GM18526 (cell line): ENCODE results near the gene CAPN10.

Source experiments
- POLR2A ChIP-seq: IDR thresholded peaks from 3 replicates; pipeline ENCODE4 v1.6.1; 2011; ENCODE audit not compliant: insufficient read length; ENCODE audit errors: extremely low read depth

CAPN10 gene

GRCh38 chr2:240586198-240586918 is at the start of gene CAPN10:
Gene CAPN10 (plus strand): TSS chr2:240586734. CDS start chr2:240586912, 178 bp downstream.
- peak; percentile 89 for TF ChIP-seq POLR2A

- no peak for TF ChIP-seq POLR2A
Observed at GRCh38 chr2:240538031-240538780, 48.3 kb upstream of the CAPN10 start.

GRCh38 chr2:240539906-240540305 is 46.6 kb upstream of the CAPN10 start:
- TF ChIP-seq POLR2A = no peak

- TF ChIP-seq POLR2A = no peak
Observed at GRCh38 chr2:240551288-240551687, 35.2 kb upstream of the CAPN10 start.

GRCh38 chr2:240551811-240552210 is 34.7 kb upstream of the CAPN10 start:
- TF ChIP-seq POLR2A = no peak

- no peak for TF ChIP-seq POLR2A
Observed at GRCh38 chr2:240553956-240554480, 32.5 kb upstream of the CAPN10 start.

GRCh38 chr2:240554767-240555493 is 31.6 kb upstream of the CAPN10 start:
- no peak for TF ChIP-seq POLR2A

- no peak for TF ChIP-seq POLR2A
Observed at GRCh38 chr2:240555541-240556250, 30.8 kb upstream of the CAPN10 start.

GRCh38 chr2:240556553-240557100 is 29.9 kb upstream of the CAPN10 start:
- TF ChIP-seq POLR2A = no peak

GRCh38 chr2:240557101-240557751 is 29.3 kb upstream of the CAPN10 start:
- no peak for TF ChIP-seq POLR2A

- TF ChIP-seq POLR2A = no peak
Observed at GRCh38 chr2:240557808-240558207, 28.7 kb upstream of the CAPN10 start, which contains the start of gene ANKMY1. Gene ANKMY1 (minus strand): TSS chr2:240557988. CDS start chr2:240557335, 653 bp downstream.

- TF ChIP-seq POLR2A = no peak
Observed at GRCh38 chr2:240558236-240558761, 28.2 kb upstream of the CAPN10 start.

GRCh38 chr2:240559286-240559685 is 27.2 kb upstream of the CAPN10 start:
- no peak for TF ChIP-seq POLR2A

GRCh38 chr2:240560084-240560479 is 26.5 kb upstream of the CAPN10 start, which contains the start of gene DUSP28:
Gene DUSP28 (plus strand): TSS chr2:240560357. CDS start chr2:240560685, 328 bp downstream.
- peak; percentile 91 for TF ChIP-seq POLR2A
